HepG2 (cell line): ENCODE measurements around the gene LTBR. TPM values are rescaled to one million over a fixed set of nuclear protein-coding genes. Genes with fewer than 3 reads are reported as not detected.
A peak's percentile ranks its signal among the peaks of the same experiment; 100 is the strongest.

Experiments used
- EP300 ChIP-seq, 3 experiments: sonication (generic) in 1 of 3; formaldehyde crosslinking in 1 of 3; IDR thresholded peaks; 2 replicates each; pipeline versions ENCODE4 v1.5.1 to v1.6.1; 2011 to 2020; ENCODE audit warnings: low read depth in 2 of 3, low read length in 2 of 3, borderline replicate concordance in 1 of 3, improper control_type of control experiment in 1 of 3, mild to moderate bottlenecking in 1 of 3, missing genetic modification reagents in 1 of 3, moderate library complexity in 1 of 3
- ETV6 ChIP-seq: sonication (generic); formaldehyde crosslinking; conservative IDR thresholded peaks from 2 replicates; pipeline ENCODE4 v1.4.0; 2020; ENCODE audit warnings: missing genetic modification reagents
- HNRNPK ChIP-seq: fragments of 200-400 bp; formaldehyde crosslinking; IDR thresholded peaks from 2 replicates; pipeline ENCODE4 v1.6.1; 2018; ENCODE audit warnings: low read length, low read depth, moderate library complexity, mild to moderate bottlenecking; ENCODE audit not compliant: poor library complexity, severe bottlenecking
- IKZF4 ChIP-seq: sonication (generic); formaldehyde crosslinking; IDR thresholded peaks from 2 replicates; pipeline ENCODE4 v1.5.1; 2020; ENCODE audit warnings: borderline replicate concordance, mild to moderate bottlenecking, low read depth, missing genetic modification reagents; ENCODE audit errors: not compliant biosample characterization
- KLF11 ChIP-seq: IDR thresholded peaks from 2 replicates; pipeline ENCODE4 v1.6.1; 2016; ENCODE audit warnings: missing compliant biosample characterization
- TAF1 ChIP-seq: sonication (generic); formaldehyde crosslinking; IDR thresholded peaks from 2 replicates; pipeline ENCODE4 v1.4.0; 2020; ENCODE audit warnings: missing genetic modification reagents
- TAF15 ChIP-seq: fragments of 200-400 bp; formaldehyde crosslinking; IDR thresholded peaks from one replicate; pipeline ENCODE4 v1.6.1; 2018; ENCODE audit warnings: mild to moderate bottlenecking, low read depth, low read length; ENCODE audit not compliant: poor library complexity, severe bottlenecking
- ZBTB1 ChIP-seq: sonication (generic); formaldehyde crosslinking; IDR thresholded peaks from 2 replicates; pipeline ENCODE4 v1.4.0; 2020; ENCODE audit warnings: missing genetic modification reagents, borderline replicate concordance
- ZFP36L2 ChIP-seq: sonication (generic); formaldehyde crosslinking; IDR thresholded peaks from 2 replicates; pipeline ENCODE4 v1.4.0; 2020; ENCODE audit warnings: missing genetic modification reagents
- ZNF333 ChIP-seq: sonication (generic); formaldehyde crosslinking; IDR thresholded peaks from 2 replicates; pipeline ENCODE4 v1.4.0; 2020; ENCODE audit warnings: mild to moderate bottlenecking, missing genetic modification reagents, borderline replicate concordance
- ZNF432 ChIP-seq: sonication (generic); formaldehyde crosslinking; IDR thresholded peaks from 2 replicates; pipeline ENCODE4 v1.5.0; 2020; ENCODE audit warnings: missing genetic modification reagents, mild to moderate bottlenecking, borderline replicate concordance
- ZNF460 ChIP-seq: sonication (generic); formaldehyde crosslinking; IDR thresholded peaks from 2 replicates; pipeline ENCODE4 v1.5.1; 2020; ENCODE audit warnings: missing genetic modification reagents, mild to moderate bottlenecking, borderline replicate concordance
- ZNF597 ChIP-seq: sonication (generic); formaldehyde crosslinking; IDR thresholded peaks from 2 replicates; pipeline ENCODE4 v1.5.0; 2020; ENCODE audit warnings: missing genetic modification reagents
- ZNF724P ChIP-seq: sonication (generic); formaldehyde crosslinking; IDR thresholded peaks from 2 replicates; pipeline ENCODE4 v1.8.0; 2022; ENCODE audit warnings: missing genetic modification reagents, borderline replicate concordance
- ZNF776 ChIP-seq: sonication (generic); formaldehyde crosslinking; IDR thresholded peaks from 2 replicates; pipeline ENCODE4 v1.4.0; 2020; ENCODE audit warnings: mild to moderate bottlenecking, missing genetic modification reagents
- ZSCAN29 ChIP-seq: sonication (generic); formaldehyde crosslinking; conservative IDR thresholded peaks from 2 replicates; pipeline ENCODE4 v1.4.0; 2020; ENCODE audit warnings: mild to moderate bottlenecking, missing genetic modification reagents
- polyA plus RNA-seq, 8 experiments: library from polyadenylated mRNA; depleted of rRNA in 3 of 8; stranded (reverse) in 7 of 8; unstranded in 1 of 8; fragments of >200 nt; fragmentation: Illumina TruSeq in 4 of 8; extraction: Trizol in 4 of 8; gene quantifications; 2 replicates each; pipeline versions ENCODE4 v1.2.1 to v1.2.3, GENCODE V29; 2011 to 2016; ENCODE audit warnings: low read depth in 4 of 8, missing spikeins in 1 of 8, mixed read lengths in 1 of 8; ENCODE audit not compliant: insufficient read depth in 1 of 8
- total RNA-seq, 5 experiments: library from RNA; depleted of rRNA; stranded (reverse); fragments of >200 nt; fragmentation: Illumina TruSeq; extraction: Trizol; gene quantifications; 2 replicates each; pipeline ENCODE4 v1.2.3, GENCODE V29; 2016; ENCODE audit warnings: low read depth in 1 of 5
- TF ChIP-seq, protein P1 (sequence below): sonication (generic); formaldehyde crosslinking; IDR thresholded peaks from 2 replicates; pipeline ENCODE4 v1.5.1; 2020; ENCODE audit warnings: mild to moderate bottlenecking, missing genetic modification reagents, borderline replicate concordance
- TF ChIP-seq, protein P2 (sequence below): IDR thresholded peaks from 2 replicates; pipeline ENCODE4 v1.6.1; 2016; ENCODE audit warnings: mild to moderate bottlenecking, missing biosample characterization, missing genetic modification reagents

LTBR gene
- total and polyA plus RNA-seq, 2 of the 13 experiments (the other 11 are each of a cell fraction or from before 2014, with no cell fraction given) = 31.4 to 34.8 TPM

DNA sequence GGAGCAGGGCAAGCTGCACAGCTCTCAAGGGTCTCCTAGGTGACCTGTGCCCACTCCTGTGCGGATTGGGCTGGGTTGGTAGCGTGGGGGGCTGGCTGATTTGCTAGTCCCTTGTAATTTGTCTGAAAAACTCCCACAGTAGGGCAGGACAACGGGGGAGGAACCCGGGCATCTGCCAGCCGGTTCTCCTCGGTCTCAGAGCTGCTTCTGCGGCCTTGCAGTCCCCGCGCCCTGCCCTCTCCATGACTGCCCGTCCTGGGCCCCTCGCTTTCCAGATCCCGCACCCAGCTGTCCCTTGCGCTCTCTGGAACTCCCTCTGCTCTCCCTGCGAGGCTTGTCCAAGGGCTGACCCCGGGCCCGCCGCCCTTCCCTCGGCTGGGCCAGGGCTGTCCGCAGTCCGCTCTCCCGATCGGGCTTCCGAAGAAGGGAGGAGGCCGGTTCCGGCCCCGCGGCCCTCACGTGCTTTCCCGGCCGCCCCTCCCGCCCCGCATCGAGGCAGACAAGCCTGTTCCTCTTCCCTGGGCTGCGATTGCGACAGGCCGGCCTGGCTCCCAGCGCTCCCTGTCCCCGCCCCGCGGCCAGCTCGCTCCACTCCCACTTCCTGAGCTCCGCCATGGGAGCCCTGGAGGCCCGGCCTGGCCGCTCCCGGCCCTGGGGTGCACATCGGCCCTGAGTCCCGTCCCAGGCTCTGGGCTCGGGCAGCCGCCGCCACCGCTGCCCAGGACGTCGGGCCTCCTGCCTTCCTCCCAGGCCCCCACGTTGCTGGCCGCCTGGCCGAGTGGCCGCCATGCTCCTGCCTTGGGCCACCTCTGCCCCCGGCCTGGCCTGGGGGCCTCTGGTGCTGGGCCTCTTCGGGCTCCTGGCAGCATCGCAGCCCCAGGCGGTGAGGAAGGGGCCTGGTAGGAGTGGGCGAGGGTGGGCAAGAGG lies at the start of gene LTBR (continued):
- TF ChIP-seq, protein P1, sequence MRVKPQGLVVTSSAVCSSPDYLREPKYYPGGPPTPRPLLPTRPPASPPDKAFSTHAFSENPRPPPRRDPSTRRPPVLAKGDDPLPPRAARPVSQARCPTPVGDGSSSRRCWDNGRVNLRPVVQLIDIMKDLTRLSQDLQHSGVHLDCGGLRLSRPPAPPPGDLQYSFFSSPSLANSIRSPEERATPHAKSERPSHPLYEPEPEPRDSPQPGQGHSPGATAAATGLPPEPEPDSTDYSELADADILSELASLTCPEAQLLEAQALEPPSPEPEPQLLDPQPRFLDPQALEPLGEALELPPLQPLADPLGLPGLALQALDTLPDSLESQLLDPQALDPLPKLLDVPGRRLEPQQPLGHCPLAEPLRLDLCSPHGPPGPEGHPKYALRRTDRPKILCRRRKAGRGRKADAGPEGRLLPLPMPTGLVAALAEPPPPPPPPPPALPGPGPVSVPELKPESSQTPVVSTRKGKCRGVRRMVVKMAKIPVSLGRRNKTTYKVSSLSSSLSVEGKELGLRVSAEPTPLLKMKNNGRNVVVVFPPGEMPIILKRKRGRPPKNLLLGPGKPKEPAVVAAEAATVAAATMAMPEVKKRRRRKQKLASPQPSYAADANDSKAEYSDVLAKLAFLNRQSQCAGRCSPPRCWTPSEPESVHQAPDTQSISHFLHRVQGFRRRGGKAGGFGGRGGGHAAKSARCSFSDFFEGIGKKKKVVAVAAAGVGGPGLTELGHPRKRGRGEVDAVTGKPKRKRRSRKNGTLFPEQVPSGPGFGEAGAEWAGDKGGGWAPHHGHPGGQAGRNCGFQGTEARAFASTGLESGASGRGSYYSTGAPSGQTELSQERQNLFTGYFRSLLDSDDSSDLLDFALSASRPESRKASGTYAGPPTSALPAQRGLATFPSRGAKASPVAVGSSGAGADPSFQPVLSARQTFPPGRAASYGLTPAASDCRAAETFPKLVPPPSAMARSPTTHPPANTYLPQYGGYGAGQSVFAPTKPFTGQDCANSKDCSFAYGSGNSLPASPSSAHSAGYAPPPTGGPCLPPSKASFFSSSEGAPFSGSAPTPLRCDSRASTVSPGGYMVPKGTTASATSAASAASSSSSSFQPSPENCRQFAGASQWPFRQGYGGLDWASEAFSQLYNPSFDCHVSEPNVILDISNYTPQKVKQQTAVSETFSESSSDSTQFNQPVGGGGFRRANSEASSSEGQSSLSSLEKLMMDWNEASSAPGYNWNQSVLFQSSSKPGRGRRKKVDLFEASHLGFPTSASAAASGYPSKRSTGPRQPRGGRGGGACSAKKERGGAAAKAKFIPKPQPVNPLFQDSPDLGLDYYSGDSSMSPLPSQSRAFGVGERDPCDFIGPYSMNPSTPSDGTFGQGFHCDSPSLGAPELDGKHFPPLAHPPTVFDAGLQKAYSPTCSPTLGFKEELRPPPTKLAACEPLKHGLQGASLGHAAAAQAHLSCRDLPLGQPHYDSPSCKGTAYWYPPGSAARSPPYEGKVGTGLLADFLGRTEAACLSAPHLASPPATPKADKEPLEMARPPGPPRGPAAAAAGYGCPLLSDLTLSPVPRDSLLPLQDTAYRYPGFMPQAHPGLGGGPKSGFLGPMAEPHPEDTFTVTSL = no peak; the same call in 1 of the 2 replicates
- TF ChIP-seq ZFP36L2 (CRISPR knock-in tag) (no peak), ZNF432 (no peak), HNRNPK (peak; percentile 61), ZBTB1 (CRISPR knock-in tag) (peak; percentile 90; the same call in 1 of the 2 replicates), ZNF776 (CRISPR knock-in tag) (peak; percentile 66; the same call in 1 of the 2 replicates), ZNF724P (CRISPR knock-in tag) (peak; percentile 66; the same call in 1 of the 2 replicates), TAF1 (CRISPR knock-in tag) (peak; percentile 79), ZNF460 (CRISPR knock-in tag) (peak; percentile 32; the same call in 1 of the 2 replicates), EP300 (IDR thresholded peaks at IDR 0.05; ENCODE audit: low read depth in 2 of 2, low read length in 2 of 2) (peak in 1 of 2 experiments; percentile 33; a peak in 1 of 4 replicates), EP300 (CRISPR knock-in tag; IDR thresholded peaks at IDR 0.05; ENCODE audit: borderline replicate concordance) (peak; percentile 53; the same call in 1 of the 2 replicates), ETV6 (peak; percentile 93), ZNF333 (CRISPR knock-in tag) (no peak), TAF15 (peak; percentile 62), IKZF4 (peak; percentile 95), KLF11 (peak; percentile 95), ZSCAN29 (CRISPR knock-in tag) (no peak; the same call in 1 of the 2 replicates), ZNF597 (CRISPR knock-in tag) (no peak)
- TF ChIP-seq, protein P2, sequence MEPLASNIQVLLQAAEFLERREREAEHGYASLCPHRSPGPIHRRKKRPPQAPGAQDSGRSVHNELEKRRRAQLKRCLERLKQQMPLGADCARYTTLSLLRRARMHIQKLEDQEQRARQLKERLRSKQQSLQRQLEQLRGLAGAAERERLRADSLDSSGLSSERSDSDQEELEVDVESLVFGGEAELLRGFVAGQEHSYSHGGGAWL (CRISPR knock-in tag) = peak; percentile 99
